Urinary bladder (tissue), 4 donors: ENCODE data around the gene CPED1. TPM values are rescaled to one million over a fixed set of nuclear protein-coding genes. Genes with fewer than 3 reads are reported as not detected.

Source experiments
- DNase-seq: peaks from one replicate; pipeline ENCODE4 v3.0.0-alpha.2; 2015; ENCODE audit errors: extremely low spot score
- H3K27ac ChIP-seq: one replicate; pipeline ENCODE4 v1.5.1; 2013; ENCODE audit warnings: low read depth, mild to moderate bottlenecking, moderate library complexity
- H3K36me3 ChIP-seq: one replicate; pipeline ENCODE4 v1.6.1; 2013; ENCODE audit warnings: mild to moderate bottlenecking, moderate library complexity; ENCODE audit not compliant: insufficient read depth
- H3K4me1 ChIP-seq: one replicate; pipeline ENCODE4 v1.6.1; 2013; ENCODE audit warnings: mild to moderate bottlenecking, moderate library complexity; ENCODE audit not compliant: insufficient read depth
- H3K4me3 ChIP-seq: one replicate; pipeline ENCODE4 v1.5.1; 2013; ENCODE audit warnings: low read depth, low read length
- WGBS: extraction: QIAGEN DNeasy Blood & Tissue Kit; methylation state at CpG from one replicate; pipeline ENCODE4 v1.1.7; 2013; 5-methylcytosine and 5-hydroxymethylcytosine counted together
- polyA plus RNA-seq: library from polyadenylated mRNA; stranded (reverse); fragments of 200-250 nt; gene quantifications from one replicate; pipeline ENCODE4 v1.2.3, GENCODE V29; 2013
- total RNA-seq: library from RNA; depleted of rRNA; stranded (reverse); fragments of >200 nt; gene quantifications from one replicate; pipeline ENCODE4 v1.2.3, GENCODE V29; 2014
- donor health status: healthy with polysubstance abuse.
- donor health status: healthy.

CPED1 gene
- total and polyA plus RNA-seq, 2 donors = 33.4 to 78.4 TPM

GRCh38 chr7:121294448-121294992 lies 306.0 kb downstream of the CPED1 start:
- Histone ChIP-seq H3K36me3 (no peaks in the 10 kb centered on the region), H3K4me1 (no peaks in the 10 kb centered on the region), H3K4me3 (no peak overlapping the region), H3K27ac (no peak overlapping the region)
- WGBS = 84% methylated on average over 2 of the region's 2 CpGs
- no peak for DNase-seq

- H3K36me3 ChIP-seq = no peaks in the 10 kb centered on the region
- no peak overlapping the region for H3K4me3 ChIP-seq
- H3K27ac ChIP-seq = no peak overlapping the region
- H3K4me1 ChIP-seq = no peaks in the 10 kb centered on the region
- 72% methylated on average over 2 of the region's 2 CpGs for WGBS
- no peak for DNase-seq
Observed at GRCh38 chr7:121297843-121298242, 309.3 kb downstream of the CPED1 start.

GRCh38 chr7:121298831-121299239 lies 310.3 kb downstream of the CPED1 start:
- no peak for DNase-seq
- H3K4me1 ChIP-seq = no peaks in the 10 kb centered on the region
- H3K27ac ChIP-seq = no peak overlapping the region
- no peaks in the 10 kb centered on the region for H3K36me3 ChIP-seq
- 46% methylated on average over 2 of the region's 2 CpGs for WGBS
- H3K4me3 ChIP-seq = no peak overlapping the region

GRCh38 chr7:121300685-121301420 lies 312.3 kb downstream of the CPED1 start:
- no peaks in the 10 kb centered on the region for H3K36me3 ChIP-seq
- WGBS = 91% methylated on average over 2 of the region's 2 CpGs
- H3K27ac ChIP-seq = no peak overlapping the region
- no peak overlapping the region for H3K4me3 ChIP-seq
- no peaks in the 10 kb centered on the region for H3K4me1 ChIP-seq
- no peak for DNase-seq

- no peak overlapping the region for H3K27ac ChIP-seq
- H3K36me3 ChIP-seq = no peaks in the 10 kb centered on the region
- H3K4me1 ChIP-seq = no peaks in the 10 kb centered on the region
- DNase-seq = no peak
- 61% methylated on average over 9 of the region's 9 CpGs for WGBS
- H3K4me3 ChIP-seq = no peak overlapping the region
Observed at GRCh38 chr7:121301446-121302213, 313.1 kb downstream of the CPED1 start.

- DNase-seq = no peak
Observed at GRCh38 chr7:121302214-121302745, 313.8 kb downstream of the CPED1 start.

GRCh38 chr7:121303422-121304101 lies 315.1 kb downstream of the CPED1 start:
- no peaks in the 10 kb centered on the region for H3K4me1 ChIP-seq
- no peaks in the 10 kb centered on the region for H3K36me3 ChIP-seq
- H3K4me3 ChIP-seq = no peak overlapping the region
- no peak for DNase-seq
- no peak overlapping the region for H3K27ac ChIP-seq
- 93% methylated on average over 6 of the region's 6 CpGs for WGBS

More at GRCh38 chr7:121302214-121302745, 313.8 kb downstream of the CPED1 start:
- WGBS = 91% methylated on average over 8 of the region's 8 CpGs
- H3K36me3 ChIP-seq = no peaks in the 10 kb centered on the region
- H3K4me3 ChIP-seq = no peak overlapping the region
- no peak overlapping the region for H3K27ac ChIP-seq
- H3K4me1 ChIP-seq = no peaks in the 10 kb centered on the region

- WGBS = 86% methylated on average over 1 of the region's 1 CpG
- Histone ChIP-seq H3K4me3 (no peak overlapping the region), H3K4me1 (no peaks in the 10 kb centered on the region), H3K36me3 (no peaks in the 10 kb centered on the region), H3K27ac (no peak overlapping the region)
- no peak for DNase-seq
Observed at GRCh38 chr7:121304102-121304658, 315.7 kb downstream of the CPED1 start.

- H3K27ac ChIP-seq = no peak overlapping the region
- DNase-seq = no peak
- H3K4me3 ChIP-seq = no peak overlapping the region
- 84% methylated on average over 3 of the region's 3 CpGs for WGBS
- H3K4me1 ChIP-seq = no peaks in the 10 kb centered on the region
- no peaks in the 10 kb centered on the region for H3K36me3 ChIP-seq
Observed at GRCh38 chr7:121305109-121305508, 316.6 kb downstream of the CPED1 start.

- no peak overlapping the region for H3K27ac ChIP-seq
- DNase-seq = no peak
- H3K4me3 ChIP-seq = no peak overlapping the region
- no peaks in the 10 kb centered on the region for H3K36me3 ChIP-seq
- 52% methylated on average over 3 of the region's 3 CpGs for WGBS
- no peaks in the 10 kb centered on the region for H3K4me1 ChIP-seq
Observed at GRCh38 chr7:121306565-121306964, 318.1 kb downstream of the CPED1 start.

- no peak for DNase-seq
- Histone ChIP-seq H3K4me3 (no peak overlapping the region), H3K4me1 (no peaks in the 10 kb centered on the region), H3K36me3 (no peaks in the 10 kb centered on the region), H3K27ac (no peak overlapping the region)
- WGBS = 77% methylated on average over 4 of the region's 4 CpGs
Observed at GRCh38 chr7:121307021-121307574, 318.6 kb downstream of the CPED1 start.

- H3K4me1 ChIP-seq = no peaks in the 10 kb centered on the region
- H3K27ac ChIP-seq = no peak overlapping the region
- H3K4me3 ChIP-seq = no peak overlapping the region
- no peaks in the 10 kb centered on the region for H3K36me3 ChIP-seq
- 43% methylated on average over 3 of the region's 3 CpGs for WGBS
- DNase-seq = no peak
Observed at GRCh38 chr7:121313220-121313792, 324.8 kb downstream of the CPED1 start.
